ENCODE measurements around the gene VIPR1.

Gene VIPR1

DNA sequence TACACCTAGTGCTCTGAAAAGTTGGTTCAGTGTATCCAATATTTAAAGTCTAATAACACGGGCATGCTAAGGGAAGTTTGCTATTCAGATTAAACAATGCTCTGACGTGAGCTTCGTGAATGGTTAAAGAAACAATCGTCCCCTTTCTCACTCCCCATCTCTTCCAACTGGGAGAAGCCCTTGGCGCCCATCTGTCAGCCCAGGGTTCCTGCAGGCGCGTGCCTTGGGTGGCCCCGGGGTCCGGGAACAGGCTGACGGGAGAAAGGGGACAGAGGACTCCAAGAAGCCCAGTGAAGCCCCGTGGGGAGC lies 78.9 kb downstream of the VIPR1 start:
- DNase-seq = peak; percentile 79

DNA sequence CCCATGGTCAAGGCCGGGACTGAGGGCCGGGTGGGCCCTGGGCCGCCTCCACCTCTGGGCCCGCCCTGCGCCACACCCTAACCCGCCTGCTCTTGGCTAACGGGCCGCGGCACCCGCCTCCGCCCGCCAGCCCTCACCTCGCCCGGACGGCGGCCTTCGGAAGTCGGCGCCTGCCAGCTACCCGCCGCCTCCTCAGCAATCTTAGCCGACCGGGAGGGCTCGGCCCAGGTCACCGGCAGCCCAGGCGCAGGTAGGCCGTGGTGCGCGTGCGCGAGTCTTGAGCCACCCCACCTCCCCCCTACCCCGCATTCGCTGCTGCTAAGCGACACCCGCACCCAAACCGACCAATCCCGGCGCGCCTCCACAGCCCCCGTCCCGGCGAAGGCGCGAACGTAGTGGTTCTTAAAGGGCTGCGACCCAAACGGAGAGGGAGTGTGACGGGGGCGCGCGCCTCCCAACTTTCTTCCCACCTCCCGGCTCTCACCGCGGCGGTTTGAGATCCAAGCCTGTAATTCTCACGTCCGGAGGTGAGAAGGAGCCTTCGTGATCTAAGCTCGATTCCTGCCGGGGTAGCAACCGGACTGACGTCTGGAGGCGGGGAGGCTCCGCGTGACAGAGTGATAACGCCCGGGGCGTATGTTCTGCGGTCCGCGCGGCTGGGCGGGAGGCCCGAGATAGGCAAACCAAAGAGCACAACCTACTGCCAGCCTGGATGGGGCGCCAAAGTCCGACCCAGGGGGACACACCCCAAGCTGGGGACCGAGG lies 79.4 kb downstream of the VIPR1 start, which contains the start of gene SEC22C:
SEC22C (minus strand) TSS at position 259 of the 765 bp plus-strand sequence. CDS start 12,921 bp downstream, outside the sequence.
- peak; percentile 97 for DNase-seq

DNA sequence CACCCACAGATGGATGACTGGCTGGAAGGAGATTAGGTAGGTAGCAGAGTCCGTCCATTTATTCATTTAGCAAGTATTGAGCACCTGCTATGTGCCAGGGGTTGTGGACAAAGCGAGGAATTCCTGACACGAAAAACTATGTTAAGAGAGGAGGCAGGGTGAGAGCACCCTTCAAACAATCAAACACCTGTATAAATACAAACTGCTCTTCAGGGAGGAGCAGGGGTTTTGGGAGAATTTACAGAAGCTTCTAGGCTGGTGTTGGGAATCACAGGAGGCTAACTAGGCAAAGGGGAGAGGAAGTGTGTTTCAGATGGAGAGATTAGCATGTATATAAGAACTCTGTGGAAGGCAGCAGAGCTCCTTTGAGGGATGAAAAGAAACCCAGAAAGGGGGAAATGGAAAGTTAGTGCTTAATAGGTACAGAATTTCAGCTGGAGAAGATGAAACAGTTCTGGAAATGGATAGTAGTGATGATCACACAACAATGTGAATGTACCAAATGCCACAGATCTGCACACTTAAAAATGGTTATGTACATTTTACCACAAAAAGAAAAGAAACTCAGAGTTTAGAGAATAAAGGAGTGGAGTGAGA lies 80.1 kb downstream of the VIPR1 start:
- DNase-seq = peak; percentile 41
